ENCODE measurements around the gene DACT1. TPM values are rescaled to one million over a fixed set of nuclear protein-coding genes. Genes with fewer than 3 reads are reported as not detected.

The DACT1 gene
- total RNA-seq, 1 donor from 2014 or later, result 6.6 TPM

GRCh38 chr14:58620011-58620410 lies 17.8 kb upstream of the DACT1 start:
- no peak overlapping the region for H3K4me3 Mint-ChIP-seq (ENCODE audit: low read depth)
- intact Hi-C loops (cut with micrococcal nuclease), result no loop called here
- H3K27ac Mint-ChIP-seq, result no peak overlapping the region
- H3K27me3 Mint-ChIP-seq (ENCODE audit: low read depth), result no peaks in the 10 kb centered on the region
- no peaks in the 10 kb centered on the region for H3K9me3 Mint-ChIP-seq
- H3K36me3 Mint-ChIP-seq (ENCODE audit: low read depth), result no peaks in the 10 kb centered on the region
- DNase-seq (ENCODE audit: low spot score), result no peak
- peaks cover 7% of the 10 kb centered on the region for H3K4me1 Mint-ChIP-seq (ENCODE audit: low read depth)

DNA sequence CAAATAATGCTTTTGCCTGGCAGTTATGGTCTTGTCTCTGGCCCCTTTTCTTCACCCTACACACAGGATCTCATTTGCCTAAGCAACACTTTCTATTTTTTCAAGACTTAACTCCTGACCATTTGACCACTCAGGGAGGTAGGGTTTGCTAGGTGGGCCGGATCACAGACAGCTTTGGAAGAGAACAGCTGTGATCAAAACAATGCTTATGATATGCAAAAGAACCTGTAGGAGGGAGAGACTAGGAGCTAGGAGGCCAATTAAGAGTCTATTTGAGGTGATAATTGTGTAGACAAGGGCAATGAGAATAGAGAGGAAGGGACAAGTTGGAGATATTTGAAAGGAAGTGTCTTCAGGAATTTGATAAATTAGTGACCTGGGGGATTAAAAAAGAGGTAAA lies 12.3 kb upstream of the DACT1 start:
- Mint-ChIP-seq H3K9me3 (no peaks in the 10 kb centered on the region), H3K4me3 (ENCODE audit: low read depth) (no peak overlapping the region), H3K27ac (no peak overlapping the region), H3K4me1 (ENCODE audit: low read depth) (peaks cover 13% of the 10 kb centered on the region), H3K27me3 (ENCODE audit: low read depth) (no peaks in the 10 kb centered on the region), H3K36me3 (ENCODE audit: low read depth) (no peaks in the 10 kb centered on the region)
- intact Hi-C loops (cut with micrococcal nuclease), result no loop called here
- no peak for DNase-seq (ENCODE audit: low spot score)

DNA sequence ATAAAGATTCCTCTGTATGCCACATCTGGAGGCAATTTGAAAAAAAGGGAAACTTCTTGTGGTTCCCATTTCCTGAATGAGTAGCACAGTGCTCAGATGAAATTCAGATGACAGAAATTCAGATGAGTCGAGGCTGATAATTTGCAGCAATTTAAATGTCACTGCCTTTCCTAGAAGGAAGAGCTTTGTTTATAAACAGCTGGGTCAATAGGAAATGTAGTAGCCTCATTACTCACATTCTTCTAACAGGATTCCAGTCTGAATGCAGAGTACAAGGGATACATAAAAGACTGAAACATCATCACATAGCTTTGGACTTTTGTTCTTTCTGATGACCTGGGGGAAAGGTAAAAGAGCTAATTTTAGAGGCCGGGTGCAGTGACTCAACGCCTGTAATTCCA lies 11.3 kb upstream of the DACT1 start:
- H3K4me3 Mint-ChIP-seq (ENCODE audit: low read depth), result no peak overlapping the region
- no peaks in the 10 kb centered on the region for H3K27me3 Mint-ChIP-seq (ENCODE audit: low read depth)
- no peaks in the 10 kb centered on the region for H3K9me3 Mint-ChIP-seq
- no peaks in the 10 kb centered on the region for H3K36me3 Mint-ChIP-seq (ENCODE audit: low read depth)
- peaks cover 13% of the 10 kb centered on the region for H3K4me1 Mint-ChIP-seq (ENCODE audit: low read depth)
- no peak overlapping the region for H3K27ac Mint-ChIP-seq
- intact Hi-C loops (cut with micrococcal nuclease), result no loop called here
- DNase-seq (ENCODE audit: low spot score), result no peak

GRCh38 chr14:58628406-58628805 lies 9.4 kb upstream of the DACT1 start:
- H3K9me3 Mint-ChIP-seq, result no peaks in the 10 kb centered on the region
- intact Hi-C loops (cut with micrococcal nuclease), result no loop called here
- H3K4me3 Mint-ChIP-seq (ENCODE audit: low read depth), result no peak overlapping the region
- no peak overlapping the region for H3K27ac Mint-ChIP-seq
- peaks cover 6% of the 10 kb centered on the region for H3K4me1 Mint-ChIP-seq (ENCODE audit: low read depth)
- no peaks in the 10 kb centered on the region for H3K36me3 Mint-ChIP-seq (ENCODE audit: low read depth)
- no peaks in the 10 kb centered on the region for H3K27me3 Mint-ChIP-seq (ENCODE audit: low read depth)
- no peak for DNase-seq (ENCODE audit: low spot score)

DNA sequence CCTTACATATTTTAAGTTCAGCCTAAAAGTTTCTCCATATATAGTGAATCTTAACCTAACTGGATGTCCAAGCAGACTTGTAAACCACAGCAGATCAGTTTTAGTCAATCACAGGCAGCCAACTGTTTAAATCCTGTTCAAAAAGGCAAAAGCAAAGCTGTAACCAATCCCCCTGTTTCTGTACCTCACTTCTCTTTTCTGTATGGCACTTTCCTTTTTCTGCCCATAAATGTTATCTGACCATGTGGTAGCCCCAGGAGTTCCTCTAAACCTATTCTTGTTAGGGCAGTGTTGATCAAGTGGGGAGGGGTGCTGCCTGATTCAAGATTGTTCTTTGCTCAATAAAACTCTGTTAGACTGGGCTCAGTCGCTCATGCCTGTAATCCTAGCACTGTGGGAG lies 8.5 kb upstream of the DACT1 start:
- no peak for DNase-seq (ENCODE audit: low spot score)
- Mint-ChIP-seq H3K4me1 (ENCODE audit: low read depth) (peaks cover 6% of the 10 kb centered on the region), H3K36me3 (ENCODE audit: low read depth) (no peaks in the 10 kb centered on the region), H3K9me3 (no peaks in the 10 kb centered on the region), H3K27me3 (ENCODE audit: low read depth) (no peaks in the 10 kb centered on the region), H3K4me3 (ENCODE audit: low read depth) (no peak overlapping the region), H3K27ac (no peak overlapping the region)
- intact Hi-C loops (cut with micrococcal nuclease), result no loop called here

DNA sequence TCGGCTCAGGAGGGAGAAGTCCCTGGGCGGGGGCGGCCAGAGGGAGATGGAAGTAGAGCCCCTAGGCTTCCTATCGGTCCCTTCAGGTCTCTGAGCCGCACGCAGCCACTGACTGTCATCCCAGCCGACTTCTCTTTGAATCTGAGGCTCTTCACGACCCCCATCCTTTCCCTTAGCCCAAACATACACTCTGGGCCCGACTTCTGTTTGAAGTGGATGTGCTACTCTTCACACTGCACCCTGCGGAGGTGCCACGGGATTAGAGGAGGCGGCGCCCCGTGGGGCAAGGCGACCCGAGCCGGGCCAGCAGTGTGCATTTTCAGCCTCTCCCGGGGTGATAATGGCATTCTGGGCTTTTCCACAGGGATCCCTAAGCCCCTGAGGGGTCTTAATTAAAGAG lies 6.0 kb upstream of the DACT1 start:
- no peaks in the 10 kb centered on the region for H3K36me3 Mint-ChIP-seq (ENCODE audit: low read depth)
- intact Hi-C loops (cut with micrococcal nuclease), result no loop called here
- H3K27ac Mint-ChIP-seq, result no peak overlapping the region

DNA sequence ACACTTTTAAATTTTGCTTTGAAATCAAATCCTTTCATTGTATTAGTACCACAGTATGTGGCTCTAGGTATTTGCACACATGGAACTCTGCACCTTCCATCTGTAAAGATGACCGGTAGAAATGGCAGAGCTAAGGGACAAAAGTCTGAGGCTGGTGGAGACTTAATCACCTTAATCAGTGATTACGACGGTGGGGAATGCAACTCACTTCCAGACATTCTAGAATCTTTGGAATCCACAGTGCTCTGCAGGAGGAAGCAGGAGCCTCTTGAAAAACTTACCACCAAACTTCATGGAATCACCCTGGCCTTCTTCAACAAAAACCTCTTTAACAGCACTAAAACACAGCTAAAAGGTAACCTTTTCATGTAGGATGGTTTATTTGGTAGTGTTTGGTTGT lies 3.9 kb upstream of the DACT1 start:
- Mint-ChIP-seq H3K27me3 (ENCODE audit: low read depth) (peaks cover 16% of the 10 kb centered on the region), H3K36me3 (ENCODE audit: low read depth) (no peaks in the 10 kb centered on the region), H3K27ac (no peak overlapping the region), H3K4me3 (ENCODE audit: low read depth) (no peak overlapping the region), H3K9me3 (no peaks in the 10 kb centered on the region), H3K4me1 (ENCODE audit: low read depth) (peaks cover 23% of the 10 kb centered on the region)
- intact Hi-C loops (cut with micrococcal nuclease), result no loop called here
- no peak for DNase-seq (ENCODE audit: low spot score)

More for the DNA sequence above, 6.0 kb upstream of the DACT1 start:
- DNase-seq (ENCODE audit: low spot score), result no peak
- peaks cover 10% of the 10 kb centered on the region for H3K27me3 Mint-ChIP-seq (ENCODE audit: low read depth)
- H3K4me3 Mint-ChIP-seq (ENCODE audit: low read depth), result no peak overlapping the region
- no peaks in the 10 kb centered on the region for H3K9me3 Mint-ChIP-seq
- H3K4me1 Mint-ChIP-seq (ENCODE audit: low read depth), result peaks cover 18% of the 10 kb centered on the region

- H3K36me3 Mint-ChIP-seq (ENCODE audit: low read depth), result no peaks in the 10 kb centered on the region
- H3K4me1 Mint-ChIP-seq (ENCODE audit: low read depth), result peaks cover 30% of the 10 kb centered on the region
- no peaks in the 10 kb centered on the region for H3K9me3 Mint-ChIP-seq
- no peak overlapping the region for H3K27ac Mint-ChIP-seq
- DNase-seq (ENCODE audit: low spot score), result no peak
- H3K4me3 Mint-ChIP-seq (ENCODE audit: low read depth), result no peak overlapping the region
- intact Hi-C loops (cut with micrococcal nuclease), result loop anchor here (5.0 kb wide), 3 partner anchors 193 to 388 kb away; partner anchors contain the start of genes KIAA0586 and TIMM9
- peaks cover 23% of the 10 kb centered on the region for H3K27me3 Mint-ChIP-seq (ENCODE audit: low read depth)
Observed at GRCh38 chr14:58634406-58635090, 3.2 kb upstream of the DACT1 start.

DNA sequence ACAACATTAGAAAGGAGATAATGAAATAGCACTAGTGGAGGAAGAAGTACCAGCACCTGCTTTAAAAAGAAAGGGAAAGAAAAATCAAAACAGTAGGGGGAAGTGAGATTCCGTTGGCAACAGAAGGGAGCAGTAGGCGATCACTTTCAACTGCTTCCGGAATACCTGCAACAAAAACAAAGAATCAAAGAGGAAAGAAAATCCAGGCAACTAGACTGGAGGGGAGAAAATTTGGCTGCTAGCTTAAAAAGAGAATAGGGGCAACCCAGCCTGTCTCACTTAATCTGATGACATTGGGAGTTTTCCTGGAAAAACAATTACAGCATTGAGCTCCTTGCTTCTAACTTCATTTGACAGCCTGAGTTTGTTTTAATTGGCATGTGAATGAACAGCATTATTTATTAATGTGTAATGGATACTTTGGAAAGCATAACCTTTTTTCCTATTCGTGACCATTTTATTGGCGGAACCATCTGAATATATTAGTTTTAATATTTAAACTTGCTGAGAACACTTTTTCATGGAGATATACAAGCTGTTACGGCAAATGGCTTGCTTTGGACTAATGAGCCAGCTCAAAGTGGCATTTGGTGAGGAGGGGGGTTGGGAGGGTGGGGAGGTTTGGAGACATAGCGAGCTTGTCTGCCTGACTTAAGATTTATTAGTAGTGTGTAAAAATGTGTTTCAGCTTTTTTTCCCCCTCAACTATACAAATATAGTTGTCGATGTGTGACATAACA lies 2.5 kb upstream of the DACT1 start:
- no peak overlapping the region for H3K4me3 Mint-ChIP-seq (ENCODE audit: low read depth)
- no peaks in the 10 kb centered on the region for H3K36me3 Mint-ChIP-seq (ENCODE audit: low read depth)
- intact Hi-C loops (cut with micrococcal nuclease), result loop anchor here (5.0 kb wide), 3 partner anchors 192 to 387 kb away; partner anchors contain the start of genes KIAA0586 and TIMM9
- H3K9me3 Mint-ChIP-seq, result no peaks in the 10 kb centered on the region
- no peak overlapping the region for H3K27ac Mint-ChIP-seq
- DNase-seq (ENCODE audit: low spot score), result no peak
- peaks cover 34% of the 10 kb centered on the region for H3K4me1 Mint-ChIP-seq (ENCODE audit: low read depth)
- peaks cover 23% of the 10 kb centered on the region for H3K27me3 Mint-ChIP-seq (ENCODE audit: low read depth)

DNA sequence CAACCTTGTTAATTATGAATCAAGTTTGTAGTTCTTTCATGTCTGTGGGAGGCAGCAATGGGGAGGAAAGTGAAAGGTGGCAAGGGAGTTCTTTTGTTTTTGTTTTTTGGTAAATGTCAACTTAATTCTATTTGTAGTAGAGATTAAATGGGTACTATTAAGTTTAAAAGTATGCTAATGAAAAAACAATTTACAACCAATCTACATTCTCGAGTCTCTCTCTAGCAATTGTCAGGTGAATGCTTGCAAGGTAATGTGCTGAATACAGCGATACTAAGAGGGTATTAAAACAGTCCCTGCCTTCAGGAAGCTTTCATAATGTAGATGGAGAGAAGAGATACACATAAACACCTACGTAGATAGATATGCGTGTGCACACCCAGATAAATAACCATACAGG lies 1.6 kb upstream of the DACT1 start:
- peaks cover 23% of the 10 kb centered on the region for H3K27me3 Mint-ChIP-seq (ENCODE audit: low read depth)

GRCh38 chr14:58637040-58637390 lies 747 bp upstream of the DACT1 start:
- peaks cover 23% of the 10 kb centered on the region for H3K27me3 Mint-ChIP-seq (ENCODE audit: low read depth)
- peak; percentile 31 for DNase-seq (ENCODE audit: low spot score)
- H3K9me3 Mint-ChIP-seq, result no peaks in the 10 kb centered on the region
- intact Hi-C loops (cut with micrococcal nuclease), result loop anchor here (2.0 to 5.0 kb wide), 4 partner anchors 64 to 385 kb away; partner anchors contain the start of genes KIAA0586 and TIMM9
- peaks cover 42% of the 10 kb centered on the region for H3K4me1 Mint-ChIP-seq (ENCODE audit: low read depth)
- peak overlapping the region; percentile 89 for H3K27ac Mint-ChIP-seq
- H3K36me3 Mint-ChIP-seq (ENCODE audit: low read depth), result peaks cover 11% of the 10 kb centered on the region
- peak overlapping the region; percentile 88 for H3K4me3 Mint-ChIP-seq (ENCODE audit: low read depth)

More for the DNA sequence above, 1.6 kb upstream of the DACT1 start:
- intact Hi-C loops (cut with micrococcal nuclease), result loop anchor here (2.0 to 5.0 kb wide), 4 partner anchors 63 to 386 kb away; partner anchors contain the start of genes KIAA0586 and TIMM9
- H3K27ac Mint-ChIP-seq, result no peak overlapping the region
- H3K4me1 Mint-ChIP-seq (ENCODE audit: low read depth), result peaks cover 40% of the 10 kb centered on the region
- H3K9me3 Mint-ChIP-seq, result no peaks in the 10 kb centered on the region
- H3K4me3 Mint-ChIP-seq (ENCODE audit: low read depth), result peak overlapping the region; percentile 24
- H3K36me3 Mint-ChIP-seq (ENCODE audit: low read depth), result peaks cover 4% of the 10 kb centered on the region
- DNase-seq (ENCODE audit: low spot score), result no peak

- intact Hi-C loops (cut with micrococcal nuclease), result loop anchor here (1.0 to 5.0 kb wide), 5 partner anchors 110 to 384 kb away; partner anchors contain the start of genes KIAA0586 and TIMM9
- H3K4me3 Mint-ChIP-seq (ENCODE audit: low read depth), result peak overlapping the region; percentile 84
Observed at GRCh38 chr14:58638231-58639197, 752 bp downstream of the DACT1 start.

More at GRCh38 chr14:58638231-58639197, 752 bp downstream of the DACT1 start:
- Mint-ChIP-seq H3K27ac (peak overlapping the region; percentile 62), H3K36me3 (ENCODE audit: low read depth) (peaks cover 20% of the 10 kb centered on the region), H3K27me3 (ENCODE audit: low read depth) (peaks cover 23% of the 10 kb centered on the region), H3K4me1 (ENCODE audit: low read depth) (peaks cover 42% of the 10 kb centered on the region), H3K9me3 (no peaks in the 10 kb centered on the region)
- DNase-seq (ENCODE audit: low spot score), result peak; percentile 37

Measured in activated T-helper 2 cell treated with anti-CD3 and anti-CD28 coated beads, Interferon-gamma antibody, Interleukin-2, Interleukin-4, amounts not matched to agents 10 μg/mL and 5 μg/mL and 100 μg/mL, durations not matched to agents 14 hours and 24 hours and 36 hours (primary cell).